Stimulated activated CD4-positive, alpha-beta T cell treated with anti-CD3 and anti-CD28 coated beads, Interleukin-15, amount 100 ng/mL, for 24 hours (primary cell): Measurements from ENCODE around the gene KLHL34.

Source experiments
- DNase-seq: peaks from one replicate; pipeline ENCODE4 v3.0.0-alpha.2; 2020

Gene KLHL34

GRCh38 chrX:21658152-21658737 lies at the start of gene KLHL34:
TSS of gene KLHL34 (minus strand) at chrX:21658330. CDS start at chrX:21657788, 542 bp downstream.
- peak; percentile 41 for DNase-seq

GRCh38 chrX:21705225-21705624 lies 47.1 kb upstream of the KLHL34 start:
- no peak for DNase-seq

GRCh38 chrX:21702725-21703124 lies 44.6 kb upstream of the KLHL34 start:
- DNase-seq, result no peak

GRCh38 chrX:21700967-21701366 lies 42.8 kb upstream of the KLHL34 start:
- no peak for DNase-seq

- DNase-seq, result no peak
Measured at GRCh38 chrX:21700275-21700674, 42.1 kb upstream of the KLHL34 start.

GRCh38 chrX:21699136-21699535 lies 41.0 kb upstream of the KLHL34 start:
- no peak for DNase-seq

GRCh38 chrX:21698272-21698671 lies 40.1 kb upstream of the KLHL34 start:
- no peak for DNase-seq

GRCh38 chrX:21691512-21692018 lies 33.4 kb upstream of the KLHL34 start:
- peak; percentile 1 for DNase-seq

- DNase-seq, result no peak
Measured at GRCh38 chrX:21683941-21684340, 25.8 kb upstream of the KLHL34 start.

GRCh38 chrX:21678048-21678612 lies 20.0 kb upstream of the KLHL34 start:
- DNase-seq, result no peak

- no peak for DNase-seq
Measured at GRCh38 chrX:21675931-21676330, 17.8 kb upstream of the KLHL34 start.

GRCh38 chrX:21674430-21675186 lies 16.5 kb upstream of the KLHL34 start:
- no peak for DNase-seq

GRCh38 chrX:21666679-21667078 lies 8.5 kb upstream of the KLHL34 start:
- no peak for DNase-seq

- DNase-seq, result no peak
Measured at GRCh38 chrX:21666252-21666651, 8.1 kb upstream of the KLHL34 start.

- DNase-seq, result no peak
Measured at GRCh38 chrX:21662761-21663160, 4.6 kb upstream of the KLHL34 start.

- no peak for DNase-seq
Measured at GRCh38 chrX:21661316-21661715, 3.2 kb upstream of the KLHL34 start.

- no peak for DNase-seq
Measured at GRCh38 chrX:21660156-21660555, 2.0 kb upstream of the KLHL34 start.

GRCh38 chrX:21659320-21659719 lies 1.2 kb upstream of the KLHL34 start:
- DNase-seq, result no peak

GRCh38 chrX:21658746-21659145 lies 616 bp upstream of the KLHL34 start:
- peak; percentile 34 for DNase-seq

GRCh38 chrX:21657318-21658151 lies 595 bp downstream of the KLHL34 start:
- peak; percentile 20 for DNase-seq

- no peak for DNase-seq
Measured at GRCh38 chrX:21656587-21657317, 1.4 kb downstream of the KLHL34 start.

- DNase-seq, result peak; percentile 1
Measured at GRCh38 chrX:21655901-21656586, 2.1 kb downstream of the KLHL34 start.
